Measurements from ENCODE around the gene CCDC146.
"Not testable (repeated sequence)": the region's sequence is repeated elsewhere in the genome, so short reads cannot be mapped to it uniquely, and the experiment has no call there.

CCDC146 gene

GRCh38 chr7:77334039-77334438 is 211.6 kb downstream of the CCDC146 start:
- H3K36me3 ChIP-seq (ENCODE audit: control insufficient read depth, insufficient read depth, low read length); H3K4me1 ChIP-seq (ENCODE audit: control insufficient read depth, insufficient read depth, low read length); H3K4me3 ChIP-seq (ENCODE audit: low read length); H3K9ac ChIP-seq (ENCODE audit: low read length); H3K27me3 ChIP-seq (ENCODE audit: control insufficient read depth, insufficient read depth, low read length); H3K9me3 ChIP-seq (ENCODE audit: control insufficient read depth, low read length): not testable (repeated sequence)

DNA sequence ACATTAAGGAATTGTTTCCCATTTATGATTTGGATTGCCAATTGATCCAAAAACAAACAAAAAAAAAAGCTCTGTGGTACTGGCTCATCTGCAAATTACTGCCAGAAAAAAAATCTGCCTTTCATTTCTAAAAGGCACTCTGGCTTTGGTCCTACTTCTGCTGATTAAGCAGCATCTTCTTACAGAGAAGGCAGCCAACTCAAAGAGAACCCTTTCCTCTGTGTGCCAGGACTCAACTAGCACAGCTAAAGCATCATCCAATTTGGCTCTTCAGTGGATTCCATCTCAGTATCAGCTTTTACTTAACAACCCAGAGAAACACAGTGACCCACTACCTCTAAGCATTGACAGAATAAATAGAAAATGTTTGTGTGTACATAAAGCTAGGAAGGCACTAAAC is 213.2 kb downstream of the CCDC146 start:
- Histone ChIP-seq H3K4me1 (ENCODE audit: control insufficient read depth, insufficient read depth, low read length) (no peaks in the 10 kb centered on the region), H3K4me3 (ENCODE audit: low read length) (no peak overlapping the region), H3K9me3 (ENCODE audit: control insufficient read depth, low read length) (no peaks in the 10 kb centered on the region), H3K27me3 (ENCODE audit: control insufficient read depth, insufficient read depth, low read length) (no peaks in the 10 kb centered on the region), H3K9ac (ENCODE audit: low read length) (no peak overlapping the region), H3K36me3 (ENCODE audit: control insufficient read depth, insufficient read depth, low read length) (no peaks in the 10 kb centered on the region)

- Histone ChIP-seq H3K9me3 (ENCODE audit: control insufficient read depth, low read length) (no peaks in the 10 kb centered on the region), H3K9ac (ENCODE audit: low read length) (no peak overlapping the region), H3K4me1 (ENCODE audit: control insufficient read depth, insufficient read depth, low read length) (no peaks in the 10 kb centered on the region), H3K4me3 (ENCODE audit: low read length) (no peak overlapping the region), H3K36me3 (ENCODE audit: control insufficient read depth, insufficient read depth, low read length) (no peaks in the 10 kb centered on the region), H3K27me3 (ENCODE audit: control insufficient read depth, insufficient read depth, low read length) (no peaks in the 10 kb centered on the region)
Observed at GRCh38 chr7:77337456-77337990, 215.1 kb downstream of the CCDC146 start.

- H3K27me3 ChIP-seq (ENCODE audit: control insufficient read depth, insufficient read depth, low read length): no peaks in the 10 kb centered on the region
- H3K4me1 ChIP-seq (ENCODE audit: control insufficient read depth, insufficient read depth, low read length): no peaks in the 10 kb centered on the region
- H3K4me3 ChIP-seq (ENCODE audit: low read length): no peak overlapping the region
Observed at GRCh38 chr7:77338260-77338659, 215.8 kb downstream of the CCDC146 start.

GRCh38 chr7:77338883-77339629 is 216.6 kb downstream of the CCDC146 start:
- Histone ChIP-seq H3K4me3 (ENCODE audit: low read length) (no peak overlapping the region), H3K9ac (ENCODE audit: low read length) (no peak overlapping the region), H3K9me3 (ENCODE audit: control insufficient read depth, low read length) (no peaks in the 10 kb centered on the region), H3K4me1 (ENCODE audit: control insufficient read depth, insufficient read depth, low read length) (no peaks in the 10 kb centered on the region), H3K36me3 (ENCODE audit: control insufficient read depth, insufficient read depth, low read length) (no peaks in the 10 kb centered on the region), H3K27me3 (ENCODE audit: control insufficient read depth, insufficient read depth, low read length) (no peaks in the 10 kb centered on the region)

More at GRCh38 chr7:77338260-77338659, 215.8 kb downstream of the CCDC146 start:
- Histone ChIP-seq H3K9ac (ENCODE audit: low read length) (no peak overlapping the region), H3K36me3 (ENCODE audit: control insufficient read depth, insufficient read depth, low read length) (no peaks in the 10 kb centered on the region), H3K9me3 (ENCODE audit: control insufficient read depth, low read length) (no peaks in the 10 kb centered on the region)

GRCh38 chr7:77339726-77340125 is 217.3 kb downstream of the CCDC146 start:
- H3K27me3 ChIP-seq (ENCODE audit: control insufficient read depth, insufficient read depth, low read length): no peaks in the 10 kb centered on the region

More at GRCh38 chr7:77339726-77340125, 217.3 kb downstream of the CCDC146 start:
- H3K4me1 ChIP-seq (ENCODE audit: control insufficient read depth, insufficient read depth, low read length): no peaks in the 10 kb centered on the region
- no peak overlapping the region for H3K9ac ChIP-seq (ENCODE audit: low read length)
- no peaks in the 10 kb centered on the region for H3K36me3 ChIP-seq (ENCODE audit: control insufficient read depth, insufficient read depth, low read length)
- H3K9me3 ChIP-seq (ENCODE audit: control insufficient read depth, low read length): no peaks in the 10 kb centered on the region
- H3K4me3 ChIP-seq (ENCODE audit: low read length): no peak overlapping the region
